GM21717 (cell line): ENCODE results near the gene ACTL9.
"Not testable (repeated sequence)": the region's sequence is repeated elsewhere in the genome, so short reads cannot be mapped to it uniquely, and the experiment has no call there.

Source experiments
- ATAC-seq: cut with Tn5 transposase; IDR thresholded peaks from one replicate; pipeline ENCODE4 v1.9.1; 2021; ENCODE audit warnings: mild to moderate bottlenecking, moderate library complexity; ENCODE audit not compliant: unreplicated experiment

ACTL9 gene, protein sequence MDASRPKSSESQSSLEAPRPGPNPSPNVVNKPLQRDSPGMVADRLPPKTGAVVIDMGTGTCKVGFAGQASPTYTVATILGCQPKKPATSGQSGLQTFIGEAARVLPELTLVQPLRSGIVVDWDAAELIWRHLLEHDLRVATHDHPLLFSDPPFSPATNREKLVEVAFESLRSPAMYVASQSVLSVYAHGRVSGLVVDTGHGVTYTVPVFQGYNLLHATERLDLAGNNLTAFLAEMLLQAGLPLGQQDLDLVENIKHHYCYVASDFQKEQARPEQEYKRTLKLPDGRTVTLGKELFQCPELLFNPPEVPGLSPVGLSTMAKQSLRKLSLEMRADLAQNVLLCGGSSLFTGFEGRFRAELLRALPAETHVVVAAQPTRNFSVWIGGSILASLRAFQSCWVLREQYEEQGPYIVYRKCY

DNA sequence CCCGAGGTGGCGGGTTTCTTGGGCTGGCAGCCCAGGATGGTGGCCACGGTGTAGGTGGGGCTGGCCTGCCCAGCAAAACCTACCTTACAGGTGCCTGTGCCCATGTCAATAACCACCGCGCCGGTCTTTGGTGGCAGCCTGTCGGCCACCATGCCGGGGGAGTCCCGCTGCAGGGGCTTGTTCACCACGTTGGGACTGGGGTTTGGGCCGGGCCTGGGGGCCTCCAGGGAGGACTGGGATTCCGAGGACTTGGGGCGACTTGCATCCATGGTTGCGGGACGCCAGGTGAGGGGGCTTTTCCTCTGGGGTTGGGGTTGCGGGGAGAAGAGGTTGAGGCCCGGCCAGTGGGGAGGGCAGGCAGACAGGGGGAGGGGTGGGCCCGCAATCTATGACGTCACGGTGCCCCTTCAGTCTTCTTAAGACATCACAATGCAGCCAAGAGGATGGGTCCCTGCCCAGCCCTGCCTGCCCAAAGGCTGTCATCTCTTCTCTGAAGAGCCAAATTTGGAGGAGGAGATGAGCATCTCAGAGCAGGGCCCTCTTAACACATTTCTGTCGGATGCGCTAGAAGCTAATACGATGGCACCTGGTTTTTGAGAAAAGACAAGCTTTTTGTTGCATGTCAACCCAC, at the start of gene ACTL9:
TSS of gene ACTL9 (minus strand) at position 363 of the 631 bp plus-strand sequence. CDS start at position 269, 94 bp downstream.
- no peak for ATAC-seq

DNA sequence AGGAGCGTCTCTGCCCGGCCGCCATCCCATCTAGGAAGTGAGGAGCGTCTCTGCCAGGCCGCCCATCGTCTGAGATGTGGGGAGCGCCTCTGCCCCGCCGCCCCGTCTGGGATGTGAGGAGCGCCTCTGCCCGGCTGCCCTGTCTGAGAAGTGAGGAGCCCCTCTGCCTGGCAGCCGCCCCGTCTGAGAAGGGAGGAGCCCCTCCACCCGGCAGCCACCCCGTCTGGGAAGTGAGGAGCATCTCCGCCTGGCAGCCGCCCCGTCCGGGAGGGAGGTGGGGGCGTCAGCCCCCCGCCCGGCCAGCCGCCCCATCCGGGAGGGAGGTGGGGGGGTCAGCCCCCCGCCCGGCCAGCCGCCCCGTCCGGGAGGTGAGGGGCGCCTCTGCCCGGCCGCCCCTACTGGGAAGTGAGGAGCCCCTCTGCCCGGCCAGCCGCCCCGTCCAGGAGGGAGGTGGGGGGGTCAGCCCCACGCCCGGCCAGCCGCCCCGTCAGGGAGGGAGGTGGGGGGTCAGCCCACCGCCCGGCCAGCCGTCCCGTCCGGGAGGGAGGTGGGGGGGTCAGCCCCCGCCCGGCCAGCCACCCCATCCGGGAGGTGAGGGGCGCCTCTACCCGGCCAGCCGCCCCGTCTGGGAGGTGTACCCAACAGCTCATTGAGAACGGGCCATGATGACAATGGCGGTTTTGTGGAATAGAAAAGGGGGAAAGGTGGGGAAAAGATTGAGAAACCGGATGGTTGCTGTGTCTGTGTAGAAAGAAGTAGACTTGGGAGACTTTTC, 40.9 kb upstream of the ACTL9 start:
- ATAC-seq, result not testable (repeated sequence)

DNA sequence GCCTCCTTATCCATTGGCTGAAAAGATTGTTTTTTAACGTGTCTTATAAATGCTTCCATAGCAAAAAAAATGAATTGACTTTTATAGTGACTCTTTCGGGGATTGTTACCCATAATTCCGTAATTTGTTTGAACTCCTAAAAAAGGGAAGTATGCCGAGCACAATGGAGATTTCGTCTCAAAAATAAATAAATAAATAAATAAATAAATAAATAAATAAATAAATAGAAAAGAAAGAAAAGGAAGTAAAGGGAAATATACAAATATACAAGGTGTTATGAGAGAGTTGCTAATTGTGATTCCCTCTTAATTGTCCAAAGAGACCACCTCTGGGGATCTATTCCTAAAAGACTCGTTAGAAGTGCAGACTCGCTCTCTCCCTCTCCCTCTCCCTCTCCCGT, 39.8 kb upstream of the ACTL9 start:
- ATAC-seq, result no peak

DNA sequence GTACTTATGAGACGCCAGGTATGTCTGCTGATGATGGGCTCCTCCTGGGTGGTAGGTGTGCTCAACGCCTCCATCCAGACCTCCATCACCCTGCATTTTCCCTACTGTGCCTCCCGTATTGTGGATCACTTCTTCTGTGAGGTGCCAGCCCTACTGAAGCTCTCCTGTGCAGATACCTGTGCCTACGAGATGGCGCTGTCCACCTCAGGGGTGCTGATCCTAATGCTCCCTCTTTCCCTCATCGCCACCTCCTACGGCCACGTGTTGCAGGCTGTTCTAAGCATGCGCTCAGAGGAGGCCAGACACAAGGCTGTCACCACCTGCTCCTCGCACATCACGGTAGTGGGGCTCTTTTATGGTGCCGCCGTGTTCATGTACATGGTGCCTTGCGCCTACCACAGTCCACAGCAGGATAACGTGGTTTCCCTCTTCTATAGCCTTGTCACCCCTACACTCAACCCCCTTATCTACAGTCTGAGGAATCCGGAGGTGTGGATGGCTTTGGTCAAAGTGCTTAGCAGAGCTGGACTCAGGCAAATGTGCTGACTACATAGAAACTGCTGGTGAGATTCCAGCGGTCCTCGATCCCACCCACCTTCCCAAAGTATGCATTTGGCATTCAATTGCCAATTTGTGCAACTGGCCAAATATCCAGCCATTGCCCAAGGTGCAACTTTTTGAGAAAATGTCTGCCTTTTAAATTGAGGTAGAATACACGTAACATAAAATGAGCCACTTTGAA, 33.0 kb upstream of the ACTL9 start:
- no peak for ATAC-seq

DNA sequence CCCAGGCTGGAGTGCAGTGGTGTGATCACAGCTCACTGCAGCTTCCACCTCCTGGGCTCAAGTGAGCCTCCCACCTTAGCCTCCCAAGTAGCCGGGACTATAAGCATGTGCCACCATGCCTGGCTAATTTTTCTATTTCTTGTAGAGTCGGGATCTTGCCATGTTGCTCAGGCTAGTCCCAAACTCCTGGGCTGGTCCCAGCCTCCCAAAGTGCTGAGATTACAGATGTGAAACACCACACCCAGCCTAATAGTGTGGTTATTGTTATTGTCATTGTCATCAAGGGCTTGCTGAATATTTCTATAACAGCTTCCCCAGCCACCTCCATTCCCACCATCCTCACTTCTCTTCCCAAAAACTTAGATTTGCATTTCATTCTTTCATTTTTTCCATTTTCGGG, 25.7 kb upstream of the ACTL9 start:
- no peak for ATAC-seq

DNA sequence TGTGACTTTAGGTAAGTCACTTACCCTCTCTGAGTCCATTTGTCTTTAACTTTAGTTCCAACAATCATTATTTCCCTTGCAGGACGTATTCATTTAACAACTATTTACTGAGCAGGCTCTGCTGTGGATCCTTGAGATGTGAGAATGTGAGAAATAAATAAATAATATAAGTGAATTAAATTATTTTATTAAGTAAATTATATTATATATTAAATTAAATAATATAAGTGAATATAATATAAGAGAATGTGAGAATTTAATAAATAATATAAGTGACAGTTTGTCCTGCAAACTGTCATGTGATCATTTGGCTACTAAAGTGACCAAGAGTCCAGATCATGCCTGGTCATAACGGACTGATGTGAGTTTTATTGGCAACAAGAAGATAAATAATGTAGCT, 23.4 kb upstream of the ACTL9 start:
- ATAC-seq, result no peak

DNA sequence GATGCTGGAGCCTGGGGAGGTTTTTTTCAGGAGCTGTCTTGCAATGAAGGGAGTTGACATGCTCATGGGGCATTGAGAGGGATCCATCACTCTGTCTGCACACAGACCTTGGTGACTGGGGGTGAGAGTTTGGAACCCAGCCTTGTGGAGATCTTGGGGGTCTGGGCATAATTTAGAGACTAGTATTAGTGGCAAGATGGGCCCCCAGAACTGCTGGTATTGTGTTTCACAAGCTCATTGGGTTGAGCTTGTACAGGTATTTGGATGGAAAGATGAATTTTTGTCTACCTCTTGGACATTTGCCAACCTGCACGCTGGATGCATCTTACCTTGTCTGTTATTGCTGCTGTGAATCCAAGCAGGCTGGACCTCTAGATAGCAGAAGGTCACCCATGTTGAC, 22.7 kb upstream of the ACTL9 start, which contains the start of gene OR2Z1:
TSS of gene OR2Z1 (plus strand) at position 301 of the 400 bp plus-strand sequence. CDS start 9,395 bp downstream, outside the sequence.
- ATAC-seq, result no peak

DNA sequence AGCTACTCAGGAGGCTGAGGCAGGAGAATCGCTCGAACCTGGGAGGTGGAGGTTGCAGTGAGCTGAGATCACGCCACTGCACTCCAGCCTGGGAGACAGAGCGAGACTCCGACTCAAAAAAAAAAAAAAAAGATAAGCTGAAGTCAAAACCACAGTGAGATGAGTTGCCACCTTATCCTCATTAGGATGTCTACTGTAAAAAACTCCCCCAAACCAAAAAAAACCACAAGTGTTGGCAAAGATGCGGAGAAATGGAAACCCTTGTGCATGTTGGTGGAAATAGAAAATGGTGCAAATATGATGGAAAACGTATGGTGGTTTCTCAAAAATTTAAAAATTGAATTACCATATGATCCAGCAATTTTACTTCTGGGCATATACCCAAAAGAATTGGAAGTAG, 11.7 kb upstream of the ACTL9 start:
- not testable (repeated sequence) for ATAC-seq

DNA sequence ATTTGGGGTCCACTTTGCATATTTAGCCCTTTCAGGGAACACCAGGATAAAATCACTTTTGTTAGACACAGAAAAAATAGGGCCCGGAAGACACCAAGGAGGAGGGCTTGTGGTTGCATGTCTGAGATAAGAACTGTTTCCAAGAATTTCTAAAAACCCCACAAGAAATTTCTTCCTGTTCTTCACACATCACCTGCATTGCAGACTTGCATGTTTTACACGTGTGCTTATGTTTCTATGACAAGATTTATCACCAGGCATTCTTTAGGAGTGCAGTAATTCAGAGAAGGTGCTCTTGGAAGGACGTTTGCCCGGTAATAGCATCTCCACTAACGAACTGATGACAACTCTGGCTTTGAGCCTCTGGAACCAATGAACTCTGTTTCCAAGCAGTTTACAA, 7.1 kb upstream of the ACTL9 start:
- ATAC-seq, result no peak

DNA sequence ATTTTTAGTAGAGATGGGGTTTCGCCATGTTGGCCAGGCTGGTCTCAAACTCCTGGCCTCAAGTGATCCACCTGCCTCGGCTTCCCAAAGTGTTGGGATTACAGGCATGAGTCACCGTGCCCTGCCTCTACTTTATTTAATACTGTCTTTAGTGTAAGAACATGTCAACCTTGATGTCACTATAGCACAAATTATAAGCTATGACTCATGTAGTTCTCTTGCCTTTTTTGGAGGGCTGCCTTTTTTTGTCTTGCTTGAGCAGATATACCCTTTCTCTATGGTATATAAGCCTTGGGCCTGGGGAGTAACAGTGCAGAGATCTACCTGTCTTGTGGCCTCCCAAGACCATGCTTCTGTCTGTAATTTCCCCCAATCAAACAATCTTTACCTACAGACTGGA, 6.7 kb upstream of the ACTL9 start:
- not testable (repeated sequence) for ATAC-seq

DNA sequence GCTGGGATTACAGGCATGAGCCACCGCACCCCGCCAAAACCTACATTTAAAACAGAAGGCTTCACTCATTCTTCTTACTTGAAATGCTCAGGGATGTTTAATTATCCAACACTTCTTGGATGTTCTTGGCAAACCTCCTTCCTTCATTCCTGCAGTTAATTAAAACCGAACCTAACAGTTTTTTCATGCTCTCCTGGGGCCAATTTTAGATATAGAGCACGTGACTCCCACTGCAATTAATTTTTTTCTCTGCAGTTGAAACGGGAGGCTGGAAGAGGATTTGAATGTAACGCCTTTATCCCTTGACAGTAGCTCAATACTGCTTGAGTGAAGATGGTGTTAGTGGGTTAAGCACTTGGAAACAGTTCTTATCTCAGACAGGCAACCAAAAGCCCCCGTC, 4.6 kb upstream of the ACTL9 start:
- no peak for ATAC-seq

DNA sequence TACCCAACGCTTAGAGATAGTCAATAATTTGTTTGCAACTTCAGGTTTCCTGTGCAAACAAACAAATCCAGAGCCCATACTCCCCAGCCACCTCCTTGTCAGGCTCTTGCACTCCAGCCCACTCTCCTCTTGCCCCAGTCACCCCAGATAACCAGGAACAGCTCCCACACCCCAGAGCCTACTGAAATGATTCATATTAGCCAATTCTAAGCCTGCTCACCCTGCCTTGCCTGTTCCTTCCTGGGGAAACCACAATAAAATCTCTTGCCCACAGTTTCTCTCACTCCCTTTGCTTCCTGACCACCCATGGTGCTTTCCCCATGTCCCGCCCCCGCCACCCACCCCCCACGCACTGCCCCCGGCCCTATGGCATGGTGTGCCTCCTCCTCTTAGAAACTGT, 3.8 kb upstream of the ACTL9 start:
- ATAC-seq, result no peak

DNA sequence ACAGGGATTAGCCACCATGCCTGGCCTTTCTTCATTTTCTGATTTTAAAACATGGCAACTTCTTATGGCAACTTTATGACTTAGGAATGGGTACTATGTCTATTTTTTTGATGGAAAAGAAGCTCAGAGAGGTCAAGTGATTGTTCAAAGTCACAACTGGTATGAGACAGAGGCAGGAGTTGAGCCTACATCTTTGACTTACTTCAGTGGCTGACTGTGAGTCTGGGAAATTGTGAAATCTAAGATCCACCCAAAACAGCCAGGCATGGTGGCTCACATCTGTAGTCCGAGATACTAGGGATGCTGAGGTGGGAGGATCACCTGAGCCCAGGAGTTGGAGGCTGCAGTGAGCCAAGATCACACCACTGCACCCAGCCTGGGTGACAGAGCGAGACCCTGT, 2.4 kb upstream of the ACTL9 start:
- ATAC-seq, result no peak

DNA sequence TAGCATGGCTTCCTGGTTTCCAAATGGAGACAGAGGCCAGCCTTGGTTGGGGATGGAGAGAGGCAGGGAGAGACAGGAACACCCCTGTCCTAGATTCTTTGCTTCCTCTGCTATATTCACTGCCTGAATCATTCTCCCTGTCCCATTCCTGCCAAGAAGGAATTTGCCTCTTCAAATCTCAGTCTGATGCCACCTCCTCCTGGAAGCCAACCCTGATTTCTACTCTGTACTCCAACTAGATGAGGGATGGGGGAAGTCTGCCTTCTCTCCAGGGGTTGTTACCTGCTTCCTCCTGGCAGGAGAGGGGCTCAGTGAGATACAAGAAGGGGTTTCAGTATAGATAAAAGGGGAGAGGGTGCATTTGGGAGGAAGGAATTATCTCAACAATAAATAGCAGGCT, 1.3 kb upstream of the ACTL9 start:
- no peak for ATAC-seq

DNA sequence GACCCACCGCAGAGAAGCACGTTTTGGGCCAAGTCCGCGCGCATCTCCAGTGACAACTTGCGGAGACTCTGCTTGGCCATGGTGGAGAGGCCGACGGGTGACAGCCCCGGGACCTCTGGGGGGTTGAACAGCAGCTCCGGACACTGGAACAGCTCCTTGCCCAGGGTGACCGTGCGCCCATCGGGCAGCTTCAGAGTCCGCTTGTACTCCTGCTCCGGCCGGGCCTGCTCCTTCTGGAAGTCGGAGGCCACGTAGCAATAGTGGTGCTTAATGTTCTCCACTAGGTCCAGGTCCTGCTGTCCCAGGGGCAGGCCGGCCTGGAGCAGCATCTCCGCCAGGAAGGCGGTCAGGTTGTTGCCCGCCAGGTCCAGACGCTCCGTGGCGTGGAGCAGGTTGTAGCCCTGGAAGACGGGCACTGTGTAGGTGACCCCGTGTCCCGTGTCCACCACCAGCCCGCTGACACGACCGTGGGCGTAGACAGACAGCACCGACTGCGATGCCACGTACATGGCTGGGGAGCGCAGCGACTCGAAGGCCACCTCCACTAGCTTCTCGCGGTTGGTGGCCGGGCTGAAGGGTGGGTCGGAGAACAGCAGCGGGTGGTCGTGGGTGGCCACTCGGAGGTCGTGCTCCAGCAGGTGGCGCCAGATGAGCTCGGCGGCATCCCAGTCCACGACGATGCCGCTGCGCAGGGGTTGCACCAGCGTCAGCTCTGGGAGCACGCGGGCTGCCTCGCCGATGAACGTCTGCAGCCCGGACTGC, 743 bp downstream of the ACTL9 start:
- ATAC-seq, result no peak

DNA sequence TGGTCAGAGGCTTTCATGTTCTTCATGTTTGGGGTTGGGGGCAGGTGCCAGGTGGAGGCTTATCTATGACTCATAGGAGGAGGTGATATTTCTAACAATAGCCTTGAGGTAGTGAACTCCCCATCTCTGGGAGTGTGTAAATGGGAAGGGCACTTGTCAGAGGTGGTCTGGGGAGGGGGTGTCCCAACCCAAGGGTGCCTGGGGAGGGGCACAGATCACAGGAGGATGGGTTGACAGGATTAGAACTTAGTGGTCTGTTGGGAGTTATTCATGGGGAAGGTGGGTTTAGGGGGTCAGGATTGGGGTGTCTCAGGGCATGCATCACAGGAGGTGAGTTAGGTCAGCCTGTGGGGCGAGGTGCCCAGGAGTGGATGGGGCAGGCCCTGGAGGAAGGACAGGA, 1.6 kb downstream of the ACTL9 start:
- ATAC-seq, result no peak

DNA sequence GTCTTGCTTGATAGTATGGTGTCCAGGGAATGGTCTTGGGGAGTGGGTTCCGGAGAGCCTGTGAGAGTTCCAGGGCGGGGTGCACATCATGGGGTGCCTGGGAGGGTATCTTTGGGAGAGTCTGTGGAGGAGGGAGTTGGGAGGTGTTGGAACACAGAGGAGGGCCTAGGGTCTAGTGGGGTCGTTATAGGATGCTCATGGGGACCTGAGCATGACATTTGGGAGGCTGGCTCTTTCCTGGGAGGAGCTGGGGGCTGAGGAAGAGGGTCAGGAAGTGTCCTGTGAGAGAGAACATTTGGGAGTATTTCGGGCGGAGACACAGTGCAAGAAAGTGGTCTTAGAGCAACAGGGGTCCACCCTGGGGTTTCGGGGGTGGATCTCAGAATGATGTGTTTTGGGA, 2.7 kb downstream of the ACTL9 start:
- no peak for ATAC-seq

DNA sequence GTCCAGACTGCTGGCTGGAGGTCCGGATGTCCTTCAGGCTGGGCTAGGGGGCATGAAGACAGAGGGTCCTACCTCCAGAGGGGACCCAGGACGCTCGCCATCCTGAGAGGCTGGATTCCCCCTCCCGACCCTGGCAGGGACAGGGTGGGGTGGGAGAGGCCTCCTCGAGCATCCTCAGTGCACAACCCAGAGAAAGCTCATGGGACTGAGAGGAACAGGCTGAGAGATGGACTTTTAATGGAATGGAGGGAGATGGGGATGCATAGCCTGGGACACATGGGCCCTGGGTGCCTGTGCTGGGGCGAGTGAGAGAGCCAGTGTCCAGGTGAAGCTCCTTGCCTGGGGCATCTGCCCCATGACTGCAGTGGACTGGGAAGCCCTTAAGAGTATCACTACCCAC, 3.1 kb downstream of the ACTL9 start:
- ATAC-seq, result no peak

DNA sequence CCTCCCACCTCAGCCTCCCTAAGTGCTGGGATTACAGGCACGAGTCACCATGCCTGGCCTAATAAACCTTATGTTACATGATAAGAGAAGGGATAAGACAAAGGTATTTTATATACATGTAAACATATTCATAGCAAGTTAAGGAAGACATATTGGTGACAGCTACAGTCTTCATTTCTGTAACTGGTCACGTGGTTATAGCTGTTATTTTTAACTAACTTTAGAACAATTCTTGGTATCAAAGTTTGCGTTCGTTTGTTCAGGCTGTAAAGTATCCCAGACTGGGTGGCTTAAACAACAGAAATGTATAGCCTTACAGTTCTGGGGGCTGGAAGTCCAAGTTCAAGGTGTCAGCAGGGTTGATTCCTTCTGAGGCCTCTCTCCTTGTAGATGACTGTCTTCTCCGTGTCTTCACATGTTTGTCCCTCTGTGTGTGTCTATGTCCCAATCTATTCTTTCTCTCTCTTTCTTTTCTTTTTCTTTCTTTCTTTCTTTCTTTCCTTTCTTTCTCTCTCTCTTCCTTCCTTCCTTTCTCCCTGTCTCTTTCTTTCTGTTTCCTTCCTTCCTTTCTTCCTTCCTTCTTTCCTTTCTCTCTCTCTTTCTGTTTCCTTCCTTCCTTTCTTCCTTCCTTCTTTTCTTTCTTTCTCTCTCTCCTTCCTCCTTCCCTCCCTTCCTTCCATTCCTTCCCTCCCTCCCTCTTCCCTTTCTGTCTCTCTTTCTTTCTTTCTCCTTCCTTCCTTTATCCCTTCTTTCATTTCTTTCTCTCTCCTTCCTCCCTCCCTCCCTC, 7.6 kb downstream of the ACTL9 start:
- no peak for ATAC-seq
